ENCODE data around the gene GRK4. TPM values are rescaled to one million over a fixed set of nuclear protein-coding genes. Genes with fewer than 3 reads are reported as not detected.

Gene GRK4
- polyA plus RNA-seq, 1 of the 3 experiments (the other 2 are of a cell fraction): 2.7 TPM

GRCh38 chr4:3031357-3032082 lies 68.1 kb downstream of the GRK4 start:
- CTCF ChIA-PET: interaction anchor here (0.9 to 3.5 kb wide), 4 partner anchors 9 to 53 kb away, joined by 3 to 16 read pairs (median 11); no protein-coding TSS in a partner anchor
- Histone ChIP-seq H3K4me3 (ENCODE audit: low read depth in 2 of 2, low read length in 1 of 2) (no peak overlapping the region), H4K20me1 (ENCODE audit: insufficient read depth) (no peaks in the 10 kb centered on the region), H2AFZ (ENCODE audit: low read depth) (no peak overlapping the region), H3K9me3 (no peaks in the 10 kb centered on the region), H3K27me3 (ENCODE audit: insufficient read depth) (no peaks in the 10 kb centered on the region), H3K4me2 (no peak overlapping the region), H3K36me3 (replicated peaks in 1 of 2; ENCODE audit: control insufficient read depth in 1 of 2, insufficient read depth in 2 of 2, low read length in 1 of 2) (no peaks in the 10 kb centered on the region), H3K9ac (no peak overlapping the region), H3F3A (replicated peaks; ENCODE audit: insufficient read depth) (no peaks in the 10 kb centered on the region), H3K27ac (ENCODE audit: low read depth in 2 of 2, low read length in 1 of 2) (no peak overlapping the region), H3K9me2 (no peaks in the 10 kb centered on the region), H3K79me2 (ENCODE audit: insufficient read depth) (no peaks in the 10 kb centered on the region), H3K4me1 (ENCODE audit: control insufficient read depth in 1 of 2, insufficient read depth in 2 of 2, low read depth in 1 of 2, low read length in 1 of 2) (peaks cover 0 to 11% of the 10 kb centered on the region in 2 experiments; a peak in 1 of 4 replicates)
- TF ChIP-seq MEF2A (IDR thresholded peaks at IDR 0.05; ENCODE audit: borderline replicate concordance, low read depth) (no peak), RAD21 (IDR thresholded peaks at IDR 0.05; ENCODE audit: low read length) (no peak), MAX (IDR thresholded peaks at IDR 0.05; ENCODE audit: low read depth) (no peak), GATA2 (CRISPR knock-in tag; IDR thresholded peaks at IDR 0.05) (no peak), SMC3 (IDR thresholded peaks at IDR 0.05; ENCODE audit: low read depth, low read length) (no peak), PBX3 (IDR thresholded peaks at IDR 0.05) (no peak), FOXM1 (IDR thresholded peaks at IDR 0.05; ENCODE audit: low read depth) (no peak), JUND (IDR thresholded peaks at IDR 0.05) (no peak), POLR2AphosphoS5 (IDR thresholded peaks at IDR 0.05; ENCODE audit: low read depth, low read length) (no peak), NRF1 (IDR thresholded peaks at IDR 0.05; ENCODE audit: low read depth, low read length) (no peak), GABPA (IDR thresholded peaks at IDR 0.05; ENCODE audit: low read depth) (no peak), EP300 (IDR thresholded peaks at IDR 0.05; ENCODE audit: borderline replicate concordance in 1 of 2, low read depth in 1 of 2, low read length in 1 of 2) (no peak), SIN3A (IDR thresholded peaks at IDR 0.05; ENCODE audit: borderline replicate concordance, low read depth, low read length) (no peak), RCOR1 (IDR thresholded peaks at IDR 0.05; ENCODE audit: low read length) (no peak), MXI1 (IDR thresholded peaks at IDR 0.05; ENCODE audit: low read depth, low read length) (no peak), NFIC (IDR thresholded peaks at IDR 0.05; ENCODE audit: borderline replicate concordance) (no peak)
- TF ChIP-seq, protein P1, sequence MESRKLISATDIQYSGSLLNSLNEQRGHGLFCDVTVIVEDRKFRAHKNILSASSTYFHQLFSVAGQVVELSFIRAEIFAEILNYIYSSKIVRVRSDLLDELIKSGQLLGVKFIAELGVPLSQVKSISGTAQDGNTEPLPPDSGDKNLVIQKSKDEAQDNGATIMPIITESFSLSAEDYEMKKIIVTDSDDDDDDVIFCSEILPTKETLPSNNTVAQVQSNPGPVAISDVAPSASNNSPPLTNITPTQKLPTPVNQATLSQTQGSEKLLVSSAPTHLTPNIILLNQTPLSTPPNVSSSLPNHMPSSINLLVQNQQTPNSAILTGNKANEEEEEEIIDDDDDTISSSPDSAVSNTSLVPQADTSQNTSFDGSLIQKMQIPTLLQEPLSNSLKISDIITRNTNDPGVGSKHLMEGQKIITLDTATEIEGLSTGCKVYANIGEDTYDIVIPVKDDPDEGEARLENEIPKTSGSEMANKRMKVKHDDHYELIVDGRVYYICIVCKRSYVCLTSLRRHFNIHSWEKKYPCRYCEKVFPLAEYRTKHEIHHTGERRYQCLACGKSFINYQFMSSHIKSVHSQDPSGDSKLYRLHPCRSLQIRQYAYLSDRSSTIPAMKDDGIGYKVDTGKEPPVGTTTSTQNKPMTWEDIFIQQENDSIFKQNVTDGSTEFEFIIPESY (IDR thresholded peaks at IDR 0.05; ENCODE audit: borderline replicate concordance, low read depth): no peak
- TF ChIP-seq, protein P2, sequence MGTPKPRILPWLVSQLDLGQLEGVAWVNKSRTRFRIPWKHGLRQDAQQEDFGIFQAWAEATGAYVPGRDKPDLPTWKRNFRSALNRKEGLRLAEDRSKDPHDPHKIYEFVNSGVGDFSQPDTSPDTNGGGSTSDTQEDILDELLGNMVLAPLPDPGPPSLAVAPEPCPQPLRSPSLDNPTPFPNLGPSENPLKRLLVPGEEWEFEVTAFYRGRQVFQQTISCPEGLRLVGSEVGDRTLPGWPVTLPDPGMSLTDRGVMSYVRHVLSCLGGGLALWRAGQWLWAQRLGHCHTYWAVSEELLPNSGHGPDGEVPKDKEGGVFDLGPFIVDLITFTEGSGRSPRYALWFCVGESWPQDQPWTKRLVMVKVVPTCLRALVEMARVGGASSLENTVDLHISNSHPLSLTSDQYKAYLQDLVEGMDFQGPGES (IDR thresholded peaks at IDR 0.05; ENCODE audit: low read depth, low read length): no peak
- POLR2A ChIA-PET: interaction anchor here (0.6 kb wide), 1 partner anchor 68 kb away, joined by 3 read pairs; the partner anchor contains the start of genes GRK4 and NOP14
- WGBS (ENCODE audit: low lambda C conversion rate): 58% methylated on average over 11 of the region's 12 CpGs
- DNase-seq: peak; percentile 53
